LNCAP (cell line): ENCODE results near the gene CIAO1.

ENCODE experiments used
- TF ChIP-seq, protein P1 (sequence below): fragments of 450-650 bp; IDR thresholded peaks from 2 replicates; pipeline ENCODE4 v1.5.1; 2017; ENCODE audit warnings: mild to moderate bottlenecking

The CIAO1 gene

DNA sequence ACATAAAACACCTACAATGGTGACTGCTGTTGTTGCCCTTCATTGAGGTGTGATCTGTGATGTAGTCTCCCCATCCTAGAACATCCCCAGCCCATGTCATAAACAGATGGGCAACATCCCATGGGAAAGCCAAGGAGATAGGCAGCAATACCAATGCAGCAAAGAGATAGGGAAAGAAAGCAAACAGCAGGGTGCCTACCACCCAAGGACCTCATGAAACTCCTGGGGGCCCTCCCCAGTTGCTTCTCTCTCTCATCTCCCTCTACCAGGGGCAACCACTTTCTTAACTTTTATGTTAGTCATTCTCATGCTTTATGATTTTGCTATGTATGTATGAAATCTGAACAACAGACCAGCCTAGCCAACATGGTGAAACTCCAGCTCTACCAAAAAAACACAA lies 51.0 kb downstream of the CIAO1 start:
- TF ChIP-seq, protein P1, sequence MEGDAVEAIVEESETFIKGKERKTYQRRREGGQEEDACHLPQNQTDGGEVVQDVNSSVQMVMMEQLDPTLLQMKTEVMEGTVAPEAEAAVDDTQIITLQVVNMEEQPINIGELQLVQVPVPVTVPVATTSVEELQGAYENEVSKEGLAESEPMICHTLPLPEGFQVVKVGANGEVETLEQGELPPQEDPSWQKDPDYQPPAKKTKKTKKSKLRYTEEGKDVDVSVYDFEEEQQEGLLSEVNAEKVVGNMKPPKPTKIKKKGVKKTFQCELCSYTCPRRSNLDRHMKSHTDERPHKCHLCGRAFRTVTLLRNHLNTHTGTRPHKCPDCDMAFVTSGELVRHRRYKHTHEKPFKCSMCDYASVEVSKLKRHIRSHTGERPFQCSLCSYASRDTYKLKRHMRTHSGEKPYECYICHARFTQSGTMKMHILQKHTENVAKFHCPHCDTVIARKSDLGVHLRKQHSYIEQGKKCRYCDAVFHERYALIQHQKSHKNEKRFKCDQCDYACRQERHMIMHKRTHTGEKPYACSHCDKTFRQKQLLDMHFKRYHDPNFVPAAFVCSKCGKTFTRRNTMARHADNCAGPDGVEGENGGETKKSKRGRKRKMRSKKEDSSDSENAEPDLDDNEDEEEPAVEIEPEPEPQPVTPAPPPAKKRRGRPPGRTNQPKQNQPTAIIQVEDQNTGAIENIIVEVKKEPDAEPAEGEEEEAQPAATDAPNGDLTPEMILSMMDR, result no peak

- TF ChIP-seq, protein P1, result no peak
Measured at GRCh38 chr2:96317584-96317997, 51.6 kb downstream of the CIAO1 start.

- TF ChIP-seq, protein P1, result no peak
Measured at GRCh38 chr2:96318723-96319122, 52.7 kb downstream of the CIAO1 start.

DNA sequence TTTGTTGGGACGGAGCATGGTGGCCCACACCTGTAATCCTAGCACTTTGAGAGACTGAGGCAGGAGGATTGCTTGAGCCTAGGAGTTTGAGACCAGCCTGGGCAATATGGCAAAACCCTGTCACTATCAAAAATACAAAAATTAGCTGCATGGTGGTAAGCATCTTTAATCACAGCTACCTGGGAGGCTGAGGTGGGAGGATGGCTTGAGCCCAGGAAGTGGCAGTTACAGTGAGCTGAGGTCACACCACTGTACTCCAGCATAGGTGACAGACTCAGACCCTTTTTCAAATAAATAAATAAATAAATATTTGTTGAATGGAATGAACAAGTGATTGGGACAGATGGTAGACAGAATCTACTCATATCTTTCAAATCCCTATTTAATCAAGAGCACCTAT lies 53.4 kb downstream of the CIAO1 start:
- TF ChIP-seq, protein P1, result no peak

GRCh38 chr2:96320326-96320725 lies 54.3 kb downstream of the CIAO1 start:
- TF ChIP-seq, protein P1, result no peak

- TF ChIP-seq, protein P1, result no peak
Measured at GRCh38 chr2:96320728-96321622, 55.0 kb downstream of the CIAO1 start.
